Measurements from ENCODE around the gene DACT2.
"Not testable (repeated sequence)": the region's sequence is repeated elsewhere in the genome, so short reads cannot be mapped to it uniquely, and the experiment has no call there.

The DACT2 gene

DNA sequence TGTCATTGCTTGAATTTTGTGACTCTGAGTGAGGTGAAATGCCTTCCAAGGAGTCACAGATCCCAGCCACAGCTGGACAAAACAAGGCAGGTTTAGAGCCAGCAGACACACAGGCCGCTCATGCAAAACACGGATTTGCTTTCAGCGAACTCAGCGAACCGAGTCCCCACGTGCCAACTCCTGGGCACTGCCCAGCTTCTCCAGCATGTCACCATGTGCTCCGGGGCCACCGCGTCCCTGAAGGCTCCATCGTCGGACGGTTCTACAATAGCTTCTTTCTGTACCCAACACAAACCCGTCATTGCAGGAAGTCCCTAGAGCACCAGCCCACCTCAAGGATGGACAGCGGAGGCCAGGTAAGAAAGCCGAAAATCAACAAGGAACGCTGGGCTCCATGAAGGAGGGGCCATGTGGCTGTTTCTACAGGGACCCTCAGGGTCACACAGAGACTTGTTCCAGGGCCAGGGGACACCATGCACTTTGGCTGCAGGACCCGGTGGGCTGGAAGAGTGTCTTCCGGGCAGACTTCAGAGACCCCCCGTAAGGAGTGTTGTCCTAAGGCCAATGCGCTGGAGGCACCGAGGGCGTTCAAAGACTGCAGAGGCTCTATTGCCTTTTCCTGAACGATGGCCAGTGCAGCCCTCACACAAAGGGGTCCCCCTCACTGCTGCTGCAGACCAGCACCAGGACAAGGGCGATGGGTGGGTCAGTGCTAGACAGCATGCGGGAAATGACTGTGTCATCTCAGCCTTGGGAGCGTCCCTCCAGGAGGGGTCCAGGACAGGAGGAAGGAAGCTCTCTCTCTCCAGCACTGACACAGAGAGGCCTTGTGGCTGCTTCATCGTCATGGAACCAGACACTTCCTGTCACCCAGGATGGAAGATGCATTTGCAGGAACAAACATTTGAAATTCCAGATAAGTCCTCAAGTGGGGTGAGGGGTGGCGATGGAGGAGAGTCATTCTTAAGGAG, 19.8 kb downstream of the DACT2 start:
- DNase-seq: no peak

DNA sequence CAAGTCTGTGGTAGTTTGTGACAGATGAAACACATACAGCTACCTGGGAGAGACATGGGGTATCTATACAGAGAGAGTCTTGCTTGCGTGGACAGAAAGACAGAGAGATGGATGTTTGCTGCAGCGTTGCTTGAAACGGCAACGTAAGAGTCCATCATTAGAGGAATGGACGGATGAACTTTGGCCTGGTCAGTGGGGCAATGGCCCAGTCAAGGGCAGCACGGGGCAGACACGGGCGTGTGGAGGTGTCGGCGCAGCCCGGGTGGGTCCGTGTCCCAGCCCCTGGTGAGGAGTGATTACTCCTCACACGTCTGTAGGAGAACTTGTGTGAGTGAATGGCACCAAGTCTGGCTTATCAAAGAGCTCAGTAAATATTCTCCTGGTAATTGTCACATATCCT, 21.9 kb downstream of the DACT2 start:
- DNase-seq: no peak

DNA sequence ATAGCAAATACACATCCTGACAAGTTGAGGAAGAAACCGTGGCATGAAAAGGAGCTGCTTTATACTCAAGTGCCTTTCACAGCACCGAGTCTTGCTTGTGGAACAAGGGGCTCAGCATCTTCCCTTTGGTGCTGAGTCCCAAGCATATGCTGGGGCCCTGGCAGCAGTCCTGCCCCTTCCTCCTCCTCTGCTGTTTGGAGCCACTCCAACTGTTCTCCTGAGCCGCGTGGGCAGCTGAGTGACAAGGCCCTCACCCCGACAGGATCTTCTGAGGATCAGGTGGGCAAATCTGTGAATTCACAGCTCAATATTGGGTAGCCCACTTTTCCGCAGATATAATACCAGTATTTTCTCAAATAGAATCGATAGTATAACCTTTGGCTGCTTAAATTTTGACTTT, 24.7 kb downstream of the DACT2 start:
- DNase-seq: no peak

DNA sequence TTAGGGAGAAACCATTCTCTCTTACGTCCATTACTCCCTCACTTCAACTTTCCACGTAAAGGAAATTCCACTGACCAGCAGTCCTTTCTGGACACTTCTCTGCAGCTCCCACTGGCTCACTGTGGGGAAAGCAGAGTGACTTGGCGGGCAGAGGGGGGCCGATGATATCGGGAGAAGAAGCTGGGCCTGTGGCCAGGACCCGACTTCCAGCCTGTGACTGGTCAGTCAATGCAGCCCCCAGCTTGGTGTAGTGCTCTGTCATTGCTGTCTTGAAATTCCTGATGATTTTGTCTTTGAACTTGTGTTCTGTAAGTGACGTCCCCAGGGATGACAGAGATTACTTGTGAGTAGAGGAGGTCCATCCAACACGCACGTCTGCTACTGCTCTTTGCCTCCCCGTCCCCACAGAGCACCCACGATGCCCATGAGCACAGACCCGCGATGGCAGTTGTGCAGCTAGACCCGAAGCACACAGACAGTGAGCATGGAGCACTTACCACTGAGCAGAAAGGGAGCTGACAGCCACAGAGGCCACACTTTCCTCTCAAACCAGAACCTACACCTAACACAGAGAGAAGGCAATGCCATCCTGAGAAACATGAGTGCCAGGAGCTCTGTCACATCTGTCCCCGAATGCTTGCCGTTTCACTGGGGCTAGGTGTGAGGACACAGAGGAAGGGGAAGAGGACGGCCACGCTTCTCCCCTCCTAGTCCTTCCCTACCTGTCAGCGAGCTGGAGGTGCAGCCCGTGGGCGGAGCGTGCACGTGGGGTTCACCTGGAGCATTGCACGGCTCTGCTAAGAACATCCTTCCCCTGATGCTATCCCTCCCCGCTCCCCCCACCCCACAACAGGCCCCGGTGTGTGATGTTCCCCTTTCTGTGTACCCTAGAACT, 25.7 kb downstream of the DACT2 start:
- DNase-seq: no peak

- DNase-seq: no peak
Observed at GRCh38 chr6:168292826-168293225, 26.8 kb downstream of the DACT2 start.

DNA sequence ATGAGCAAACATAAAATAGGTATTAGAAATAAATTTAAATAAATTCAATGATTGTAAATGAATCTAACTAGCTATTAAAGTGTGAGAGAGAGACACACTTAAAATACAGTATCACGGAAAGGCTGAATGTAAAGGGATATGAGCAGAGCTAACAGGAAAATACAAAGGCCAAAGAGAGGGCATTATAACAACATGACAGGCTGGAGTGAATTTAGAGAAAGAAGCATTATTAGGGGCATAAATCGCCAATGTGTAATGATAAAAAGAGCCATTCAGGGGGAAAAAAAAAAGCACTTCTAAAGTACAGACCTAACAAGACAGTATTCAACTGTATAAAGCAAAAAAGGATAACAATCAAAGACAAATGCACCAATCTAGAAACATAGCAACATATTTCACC, 28.1 kb downstream of the DACT2 start:
- DNase-seq: no peak

DNA sequence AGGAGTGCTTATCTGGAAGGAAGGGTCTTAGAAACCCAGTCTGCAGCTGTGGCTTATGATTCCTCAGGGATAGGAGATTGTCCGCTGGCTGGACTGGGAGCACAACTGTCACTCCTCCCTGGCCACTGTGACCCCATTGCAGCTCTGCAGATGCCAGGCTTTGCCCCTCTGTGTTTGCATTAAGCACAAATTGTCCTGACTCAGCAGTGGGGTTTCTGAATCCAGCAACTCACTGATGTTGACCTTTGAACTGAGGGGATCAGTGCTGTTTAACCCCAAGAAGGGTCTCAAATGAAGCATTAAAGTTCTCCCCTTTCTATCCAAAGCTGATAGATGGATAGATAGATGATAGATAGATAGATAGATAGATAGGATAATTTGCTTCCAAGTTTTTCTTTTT, 29.5 kb downstream of the DACT2 start:
- DNase-seq: no peak

DNA sequence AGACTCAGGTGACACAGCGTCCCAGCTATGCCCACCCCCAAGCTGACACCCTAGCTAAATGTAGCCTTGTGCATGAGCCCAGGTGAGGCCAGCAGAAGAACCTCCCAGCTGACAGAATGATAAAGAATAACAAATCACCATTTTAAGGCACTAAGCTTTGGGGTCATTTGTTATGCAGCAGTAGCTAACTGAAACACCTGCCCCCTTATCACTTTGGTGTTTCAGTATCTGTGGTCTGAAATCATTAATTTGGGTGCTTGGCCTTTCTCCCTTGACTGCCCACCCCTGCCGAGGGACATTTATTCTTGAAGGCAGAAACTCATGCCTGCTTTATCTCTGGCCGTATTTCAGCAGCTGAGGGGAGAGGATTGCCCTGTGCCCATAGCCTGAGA, 30.0 kb downstream of the DACT2 start:
- DNase-seq: no peak

- DNase-seq: no peak
Observed at GRCh38 chr6:168288781-168289570, 30.6 kb downstream of the DACT2 start.

DNA sequence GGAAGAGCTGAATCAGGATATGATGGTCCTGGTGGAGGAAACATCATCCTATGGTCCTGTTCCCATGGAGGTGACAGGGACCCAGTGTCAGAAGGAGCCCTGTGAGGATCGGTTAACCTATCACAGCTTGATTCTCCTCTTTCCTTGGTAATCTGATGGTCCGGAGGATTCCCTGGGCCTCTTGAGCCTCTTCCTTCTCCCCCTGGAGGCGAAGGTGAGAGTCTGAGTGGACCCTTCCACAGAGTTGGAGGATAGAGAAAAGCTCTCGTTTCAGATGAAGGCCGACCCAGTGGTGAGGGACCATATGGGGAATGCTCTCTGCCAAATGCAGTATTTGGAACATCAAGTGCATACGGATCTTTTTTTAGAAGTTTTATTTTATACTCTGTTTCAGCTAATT, 32.1 kb downstream of the DACT2 start:
- not testable (repeated sequence) for DNase-seq

GRCh38 chr6:168286771-168287446, 32.7 kb downstream of the DACT2 start:
- DNase-seq: not testable (repeated sequence)

- DNase-seq: no peak
Observed at GRCh38 chr6:168286116-168286515, 33.5 kb downstream of the DACT2 start.

DNA sequence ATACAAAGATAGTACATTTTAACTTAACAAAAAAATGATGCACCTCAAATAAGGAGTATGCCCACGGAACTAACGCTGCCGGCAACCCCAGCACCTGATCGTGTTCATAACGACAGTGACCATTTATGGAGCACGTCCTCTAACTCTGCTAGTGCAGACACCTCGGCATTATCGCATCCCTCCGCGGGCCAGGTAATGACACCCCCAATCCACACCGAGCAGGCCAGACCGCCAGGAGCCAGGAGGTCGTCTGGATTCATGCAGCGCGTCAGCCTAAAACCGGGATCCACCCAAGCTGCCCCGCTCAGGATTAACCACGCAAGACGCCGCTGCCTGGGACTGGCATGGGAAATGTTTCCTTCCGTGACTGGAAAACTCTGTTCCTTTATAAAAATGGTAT, 34.1 kb downstream of the DACT2 start:
- DNase-seq: no peak

DNA sequence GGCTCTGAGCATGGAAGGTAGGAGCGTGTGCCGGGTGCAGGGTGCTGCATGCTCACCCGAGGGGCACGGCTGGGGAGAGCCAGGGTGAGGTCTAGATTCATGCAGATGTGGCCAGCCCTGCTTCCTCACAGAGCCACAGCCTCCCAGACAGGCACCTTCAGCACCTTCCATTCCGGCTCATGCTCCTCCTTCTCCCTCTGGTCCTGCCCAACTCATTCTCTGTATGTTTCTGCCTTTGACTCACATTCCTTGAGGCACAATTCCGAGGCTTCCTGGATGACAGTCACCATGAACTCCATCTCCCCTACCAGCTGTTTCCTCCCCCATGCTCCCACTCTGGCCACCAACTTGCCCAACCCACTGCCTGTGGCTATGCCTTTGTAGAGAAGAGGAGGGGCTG, 35.4 kb downstream of the DACT2 start:
- no peak for DNase-seq

DNA sequence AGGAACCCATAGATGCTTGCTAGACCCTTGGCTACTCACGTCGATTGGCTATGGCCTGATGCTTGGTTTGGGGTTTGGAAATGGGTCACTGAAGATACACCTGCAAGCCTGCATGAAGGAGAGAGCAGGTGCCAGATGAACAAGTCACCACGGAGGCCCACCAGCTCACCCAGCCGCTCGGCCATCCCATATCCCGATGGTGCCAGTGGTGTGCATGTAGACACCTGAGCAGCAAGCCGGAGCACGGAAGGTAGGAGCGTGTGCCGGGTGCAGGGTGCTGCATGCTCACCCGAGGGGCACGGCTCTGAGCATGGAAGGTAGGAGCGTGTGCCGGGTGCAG, 35.9 kb downstream of the DACT2 start:
- no peak for DNase-seq

DNA sequence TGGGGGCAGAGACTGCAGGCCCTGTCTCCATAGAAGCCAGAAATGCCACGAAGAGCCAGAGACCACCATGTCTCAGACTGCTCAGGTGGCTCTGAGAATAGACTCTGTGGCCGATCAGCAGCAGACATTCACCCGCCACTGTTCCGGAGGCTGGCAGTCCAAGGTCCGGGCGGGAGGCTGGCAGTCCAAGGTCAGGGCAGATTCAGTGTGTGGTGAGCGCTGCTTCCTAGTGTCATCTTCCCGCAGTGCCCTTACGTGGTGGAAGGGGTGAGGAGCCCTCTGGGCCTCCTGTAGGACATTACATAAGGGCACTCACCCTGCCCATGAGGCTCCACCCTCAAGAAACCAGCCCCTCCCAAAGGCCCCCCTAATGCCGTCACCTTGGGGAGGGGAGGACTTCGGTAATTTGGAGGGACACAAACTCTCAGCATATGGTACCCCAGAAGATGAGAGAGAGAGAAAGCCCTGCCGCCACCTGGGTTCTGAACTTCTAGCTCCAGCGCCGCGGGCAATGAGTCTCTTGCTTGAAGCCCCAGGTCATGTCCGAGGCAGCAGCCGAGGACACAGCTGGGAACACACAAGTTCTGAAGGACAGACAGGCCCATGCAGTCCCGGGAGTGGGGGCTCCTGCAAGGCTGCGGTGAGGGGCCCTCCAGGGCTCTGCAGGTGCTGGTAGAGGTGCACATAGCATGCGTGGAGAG, 36.4 kb downstream of the DACT2 start:
- DNase-seq: no peak

DNA sequence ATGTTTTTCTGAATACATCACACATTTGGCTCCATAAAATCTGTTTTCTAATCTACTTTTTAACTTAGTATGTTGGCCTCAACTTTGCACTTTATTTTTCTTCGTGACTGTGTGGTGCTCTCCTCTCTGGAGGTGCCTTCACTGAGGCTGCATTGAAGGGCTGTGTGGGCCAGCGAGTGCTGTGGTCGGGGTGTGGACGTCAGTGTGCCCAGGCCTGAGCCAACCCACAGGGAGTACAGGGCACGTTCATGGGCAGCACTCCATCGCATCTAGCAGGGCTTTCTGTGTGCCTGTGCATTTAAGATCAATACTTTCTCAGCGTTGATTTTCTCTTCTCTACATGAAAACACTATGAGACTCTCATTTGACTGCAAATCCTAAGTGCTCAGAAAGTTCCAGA, 37.8 kb downstream of the DACT2 start:
- DNase-seq: no peak

DNA sequence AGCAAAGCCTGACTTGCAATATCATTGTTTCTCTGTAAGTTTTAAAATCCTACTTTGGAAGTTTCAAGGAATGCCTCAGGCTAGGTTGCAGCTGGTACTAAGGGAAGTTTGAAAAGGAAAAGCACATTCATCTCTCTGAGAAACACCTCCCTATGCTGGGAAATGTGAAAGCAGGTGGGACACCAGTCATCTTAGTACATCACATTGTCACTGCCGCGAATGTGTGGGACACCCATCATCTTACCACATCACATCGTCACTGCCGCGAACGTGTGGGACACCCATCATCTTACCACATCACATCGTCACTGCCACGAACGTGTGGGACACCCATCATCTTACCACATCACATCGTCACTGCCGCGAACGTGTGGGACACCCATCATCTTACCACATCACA, 38.3 kb downstream of the DACT2 start:
- not testable (repeated sequence) for DNase-seq

DNA sequence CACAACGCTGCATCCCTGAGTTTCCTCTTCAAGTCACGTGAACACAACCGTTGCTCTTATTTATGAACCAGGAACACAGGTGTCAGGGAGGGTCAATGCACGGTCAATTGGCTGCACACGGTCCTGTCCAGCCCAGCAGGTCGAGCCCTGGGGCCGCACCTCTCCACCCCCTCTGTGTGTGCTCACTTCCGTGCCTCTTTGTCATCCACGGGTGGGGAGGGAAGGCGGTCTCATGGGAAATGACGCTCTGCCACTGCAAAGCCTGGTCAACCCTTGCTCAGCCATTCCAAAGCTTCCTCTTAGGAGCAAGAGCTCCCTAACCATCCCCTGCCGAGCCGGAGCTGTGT, 38.7 kb downstream of the DACT2 start:
- DNase-seq: no peak

GRCh38 chr6:168280020-168280898, 39.3 kb downstream of the DACT2 start:
- no peak for DNase-seq

- DNase-seq: no peak
Observed at GRCh38 chr6:168279403-168279935, 40.1 kb downstream of the DACT2 start.
